HG03095 (cell line): Measurements from ENCODE around the gene TAGLN.
"Not testable (repeated sequence)": the region's sequence is repeated elsewhere in the genome, so short reads cannot be mapped to it uniquely, and the experiment has no call there.

Source experiments
- ATAC-seq: cut with Tn5 transposase; IDR thresholded peaks from one replicate; pipeline ENCODE4 v1.9.1; 2021; ENCODE audit warnings: moderate library complexity; ENCODE audit not compliant: unreplicated experiment

The TAGLN gene

GRCh38 chr11:117180661-117181585 lies 18.2 kb upstream of the TAGLN start:
- no peak for ATAC-seq

- ATAC-seq = no peak
These were observed 17.3 kb upstream of the TAGLN start for GRCh38 chr11:117181586-117182550.

- no peak for ATAC-seq
These were observed 16.6 kb upstream of the TAGLN start for GRCh38 chr11:117182551-117182935.

GRCh38 chr11:117183178-117183577 lies 16.0 kb upstream of the TAGLN start:
- not testable (repeated sequence) for ATAC-seq

- ATAC-seq = no peak
These were observed 15.3 kb upstream of the TAGLN start for GRCh38 chr11:117183724-117184349.

- peak; percentile 47 for ATAC-seq
These were observed 13.3 kb upstream of the TAGLN start for GRCh38 chr11:117185736-117186430.

- ATAC-seq = no peak
These were observed 12.8 kb upstream of the TAGLN start for GRCh38 chr11:117186431-117186761.

GRCh38 chr11:117187007-117187406 lies 12.2 kb upstream of the TAGLN start:
- no peak for ATAC-seq

- ATAC-seq = no peak
These were observed 11.8 kb upstream of the TAGLN start for GRCh38 chr11:117187428-117187798.

- ATAC-seq = no peak
These were observed 11.2 kb upstream of the TAGLN start for GRCh38 chr11:117187799-117188481.

- no peak for ATAC-seq
These were observed 10.5 kb upstream of the TAGLN start for GRCh38 chr11:117188620-117189081.

- peak; percentile 63 for ATAC-seq
These were observed 9.8 kb upstream of the TAGLN start for GRCh38 chr11:117189191-117189940.

GRCh38 chr11:117189941-117190544 lies 9.1 kb upstream of the TAGLN start:
- ATAC-seq = no peak

- ATAC-seq = no peak
These were observed 7.3 kb upstream of the TAGLN start for GRCh38 chr11:117191680-117192400.

- no peak for ATAC-seq
These were observed 6.7 kb upstream of the TAGLN start for GRCh38 chr11:117192401-117192875.

- no peak for ATAC-seq
These were observed 5.8 kb upstream of the TAGLN start for GRCh38 chr11:117193130-117194020.

GRCh38 chr11:117194267-117194666 lies 4.9 kb upstream of the TAGLN start:
- no peak for ATAC-seq
